Esophagus squamous epithelium (tissue), 5 donors: ENCODE data around the gene CD38. TPM values are rescaled to one million over a fixed set of nuclear protein-coding genes. Genes with fewer than 3 reads are reported as not detected.
"Not testable (repeated sequence)": the region's sequence is repeated elsewhere in the genome, so short reads cannot be mapped to it uniquely, and the experiment has no call there.

ENCODE experiments used
- DNase-seq: peaks from one replicate; lab custom pipeline; 2025; lab: John Stamatoyannopoulos, UW
- H3K27ac ChIP-seq, 4 donors: fragments of 200-600 bp; sonication (generic); one replicate each; pipeline ENCODE4 v1.5.1; 2016 to 2019; ENCODE audit warnings: mild to moderate bottlenecking in 1 of 4
- H3K27me3 ChIP-seq, 4 donors: fragments of 200-600 bp; sonication (generic); 1 replicate in 3 of 4; 2 replicates in 1 of 4; pipeline versions ENCODE4 v1.5.1 to v1.6.0; 2017 to 2021; ENCODE audit warnings: antibody characterized with exemption in 1 of 4
- H3K36me3 ChIP-seq, 3 donors: fragments of 200-600 bp; sonication (generic); one replicate each; pipeline ENCODE4 v1.5.1; 2016 to 2019
- H3K4me1 ChIP-seq, 3 donors: fragments of 200-600 bp; sonication (generic); one replicate each; pipeline ENCODE4 v1.5.1; 2017 to 2019
- H3K4me3 ChIP-seq, 4 donors: fragments of 200-600 bp; sonication (generic); 1 replicate in 3 of 4; 2 replicates in 1 of 4; pipeline ENCODE4 v1.5.1; 2016 to 2019; ENCODE audit warnings: mild to moderate bottlenecking in 2 of 4, moderate library complexity in 1 of 4
- H3K9me3 ChIP-seq, 3 donors: fragments of 200-600 bp; sonication (generic); one replicate each; pipeline ENCODE4 v1.5.1; 2016 to 2019
- POLR2A ChIP-seq, 4 donors: fragments of 450-650 bp; IDR thresholded peaks; one replicate each; pipeline ENCODE4 v1.6.1; 2017; ENCODE audit warnings: antibody characterized with exemption in 4 of 4, mild to moderate bottlenecking in 4 of 4, moderate library complexity in 3 of 4
- WGBS, 2 donors: methylation state at CpG; one replicate each; pipeline ENCODE4 v1.1.5; 2018; 5-methylcytosine and 5-hydroxymethylcytosine counted together
- intact Hi-C: fragments of 100-400 bp; cut with DNase I; formaldehyde crosslinking; loops from one replicate; pipeline ENCODE4 v1.15.0; 2022
- total RNA-seq, 4 donors: library from RNA; depleted of rRNA; stranded (reverse); fragments of >200 nt; gene quantifications; one replicate each; pipeline ENCODE4 v1.1.0, GENCODE V29; 2016
- TF ChIP-seq, protein P1 (sequence below), 6 experiments: fragments of 450-650 bp in 4 of 6; fragments of 200-600 bp in 2 of 6; sonication (generic) in 2 of 6; IDR thresholded peaks; one replicate each; pipeline ENCODE4 v1.5.1; 2016 to 2019; ENCODE audit warnings: antibody characterized with exemption in 6 of 6, mild to moderate bottlenecking in 4 of 6, moderate library complexity in 4 of 6
- donor health status: DM: yes; HTN: yes; CAD: no.

Gene CD38
- total RNA-seq, 4 donors from 2014 or later: 1.1 to 2.5 (median 1.9) TPM

DNA sequence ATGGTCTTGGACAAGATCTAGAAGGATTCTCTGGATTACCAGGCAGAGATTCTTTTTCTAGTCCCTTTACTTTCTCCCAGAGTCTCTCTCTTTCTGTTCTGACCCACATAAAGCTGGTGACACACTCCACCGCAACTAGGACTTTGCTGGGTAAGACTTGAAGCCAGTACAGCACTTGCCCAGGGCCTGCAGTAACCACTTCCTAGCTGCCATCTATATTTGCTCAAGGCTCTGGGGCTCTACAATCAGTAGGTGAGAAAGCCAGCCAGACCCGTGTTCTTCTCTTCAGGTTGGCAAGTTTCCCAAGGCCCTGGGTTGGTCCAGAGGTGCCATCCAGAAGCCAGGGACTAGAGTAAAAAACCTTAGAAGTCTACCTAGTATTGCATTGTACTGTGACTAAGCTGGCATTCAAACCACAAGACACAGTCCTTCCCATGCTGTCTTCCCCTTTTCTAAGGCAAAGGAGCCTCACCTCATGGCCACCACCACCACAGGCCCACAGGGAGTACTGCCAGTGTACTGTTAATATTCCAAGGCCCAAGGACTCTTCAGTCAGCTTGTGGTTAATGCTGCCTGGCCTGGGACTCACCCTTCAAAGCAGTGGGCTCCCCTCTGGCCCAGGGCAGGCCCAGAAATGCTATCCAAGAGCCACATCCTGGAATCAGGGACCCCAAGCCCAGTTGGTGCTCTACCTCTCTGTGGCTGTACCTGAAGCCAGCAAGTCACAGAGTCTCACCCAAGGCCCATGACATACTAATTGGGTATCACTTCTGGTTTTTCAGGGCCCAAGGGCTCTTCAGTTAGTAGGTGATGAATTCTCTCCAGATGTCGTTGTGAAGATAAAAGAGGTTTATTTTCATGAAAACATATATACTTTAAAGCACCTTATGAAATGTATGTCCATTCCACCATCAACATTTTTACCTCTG is 54.7 kb downstream of the CD38 start:
- no peak for DNase-seq
- Histone ChIP-seq H3K36me3 (no peaks in the 10 kb centered on the region), H3K27ac (peak overlapping the region; percentile 46 to 83 (median 80)), H3K27me3 (no peaks in the 10 kb centered on the region), H3K9me3 (no peaks in the 10 kb centered on the region), H3K4me3 (no peak overlapping the region), H3K4me1 (peaks cover 0 to 56% (median 24%) of the 10 kb centered on the region in 3 donors)
- WGBS, 2 donors: 56 to 73% methylated on average over 3 of the region's 3 CpGs
- TF ChIP-seq POLR2A (IDR thresholded peaks at IDR 0.05): no peak
- TF ChIP-seq, protein P1, sequence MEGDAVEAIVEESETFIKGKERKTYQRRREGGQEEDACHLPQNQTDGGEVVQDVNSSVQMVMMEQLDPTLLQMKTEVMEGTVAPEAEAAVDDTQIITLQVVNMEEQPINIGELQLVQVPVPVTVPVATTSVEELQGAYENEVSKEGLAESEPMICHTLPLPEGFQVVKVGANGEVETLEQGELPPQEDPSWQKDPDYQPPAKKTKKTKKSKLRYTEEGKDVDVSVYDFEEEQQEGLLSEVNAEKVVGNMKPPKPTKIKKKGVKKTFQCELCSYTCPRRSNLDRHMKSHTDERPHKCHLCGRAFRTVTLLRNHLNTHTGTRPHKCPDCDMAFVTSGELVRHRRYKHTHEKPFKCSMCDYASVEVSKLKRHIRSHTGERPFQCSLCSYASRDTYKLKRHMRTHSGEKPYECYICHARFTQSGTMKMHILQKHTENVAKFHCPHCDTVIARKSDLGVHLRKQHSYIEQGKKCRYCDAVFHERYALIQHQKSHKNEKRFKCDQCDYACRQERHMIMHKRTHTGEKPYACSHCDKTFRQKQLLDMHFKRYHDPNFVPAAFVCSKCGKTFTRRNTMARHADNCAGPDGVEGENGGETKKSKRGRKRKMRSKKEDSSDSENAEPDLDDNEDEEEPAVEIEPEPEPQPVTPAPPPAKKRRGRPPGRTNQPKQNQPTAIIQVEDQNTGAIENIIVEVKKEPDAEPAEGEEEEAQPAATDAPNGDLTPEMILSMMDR (IDR thresholded peaks at IDR 0.05): no peak
- intact Hi-C loops: no loop called here

DNA sequence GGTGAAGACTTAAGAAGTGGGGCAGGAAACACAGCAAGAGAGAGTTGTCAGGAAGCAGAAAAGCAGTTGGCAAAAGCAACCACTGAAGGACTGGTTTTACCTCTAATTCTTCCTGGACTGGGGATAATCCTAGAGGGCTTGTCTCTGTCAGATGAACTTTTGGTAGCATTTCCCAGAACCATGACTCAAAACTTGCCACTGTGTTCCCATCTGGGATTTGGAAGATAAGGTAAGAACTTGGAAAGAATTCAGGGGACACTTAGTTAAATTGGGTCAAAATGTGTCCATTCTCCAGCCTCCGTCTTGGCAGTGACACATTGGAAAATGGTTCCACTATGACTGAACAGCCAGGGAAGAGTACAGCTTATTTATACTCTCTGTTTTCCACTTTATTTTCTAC is 55.7 kb downstream of the CD38 start:
- no peak for TF ChIP-seq POLR2A (IDR thresholded peaks at IDR 0.05)
- TF ChIP-seq, protein P1 (IDR thresholded peaks at IDR 0.05): no peak

DNA sequence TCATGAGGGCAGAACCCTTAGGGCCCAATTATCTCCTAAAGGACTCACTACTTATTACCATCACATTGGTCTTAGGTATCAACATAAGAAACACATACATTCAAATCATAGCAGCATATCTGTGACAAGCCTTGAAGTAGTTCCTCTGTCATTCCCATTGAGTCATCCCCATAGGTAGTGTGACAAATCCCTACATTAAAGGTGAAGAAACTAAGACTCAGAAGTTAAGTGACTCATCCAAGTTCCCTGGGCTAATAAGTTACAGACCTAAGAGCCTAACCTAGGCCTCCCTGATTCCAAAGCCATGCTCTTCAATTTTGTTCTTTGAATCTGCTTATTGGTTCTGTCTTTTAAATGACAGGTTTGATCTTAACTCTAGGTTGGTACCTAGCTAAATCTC is 58.2 kb downstream of the CD38 start:
- intact Hi-C loops: no loop called here
- Histone ChIP-seq H3K9me3 (no peaks in the 10 kb centered on the region), H3K4me1 (peaks cover 0 to 56% (median 24%) of the 10 kb centered on the region in 3 donors), H3K36me3 (no peaks in the 10 kb centered on the region), H3K27ac (peak overlapping the region; percentile 14 to 70 (median 62)), H3K27me3 (no peaks in the 10 kb centered on the region), H3K4me3 (no peak overlapping the region)
- no peak for DNase-seq
- no peak for TF ChIP-seq POLR2A (IDR thresholded peaks at IDR 0.05)
- TF ChIP-seq, protein P1 (IDR thresholded peaks at IDR 0.05): no peak

More for the DNA sequence above, 55.7 kb downstream of the CD38 start:
- H3K36me3 ChIP-seq: no peaks in the 10 kb centered on the region
- no peaks in the 10 kb centered on the region for H3K27me3 ChIP-seq
- H3K4me3 ChIP-seq: no peak overlapping the region
- H3K27ac ChIP-seq: peak overlapping the region; percentile 51 to 83 (median 80)
- no peaks in the 10 kb centered on the region for H3K9me3 ChIP-seq
- 53 to 70% methylated on average over 1 of the region's 1 CpG for WGBS, 2 donors
- no peak for DNase-seq
- H3K4me1 ChIP-seq: peaks cover 0 to 56% (median 24%) of the 10 kb centered on the region in 3 donors
- intact Hi-C loops: no loop called here

DNA sequence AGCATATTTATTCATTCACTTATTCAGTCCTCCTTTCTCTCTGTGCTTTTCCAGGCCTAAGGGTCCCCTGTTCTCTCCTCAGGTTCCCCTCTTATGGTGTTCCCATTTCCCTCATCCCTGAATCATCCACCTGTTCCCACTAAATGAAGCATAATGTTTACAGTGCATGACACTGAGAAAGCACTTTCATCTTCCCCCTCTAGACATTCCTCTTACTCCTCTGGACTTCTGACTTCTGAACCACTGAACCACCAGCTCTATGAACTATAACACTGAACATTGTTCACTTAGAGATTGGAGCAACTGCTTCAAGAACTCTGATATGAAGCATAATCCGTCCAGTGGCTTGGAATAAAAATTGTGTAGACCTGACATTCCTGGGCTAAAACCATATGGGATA is 59.5 kb downstream of the CD38 start:
- no peak overlapping the region for H3K4me3 ChIP-seq
- WGBS, 2 donors: 60 to 86% methylated on average over 1 of the region's 1 CpG
- H3K27ac ChIP-seq: no peak overlapping the region
- peaks cover 0 to 45% (median 13%) of the 10 kb centered on the region in 3 donors for H3K4me1 ChIP-seq
- no peak for DNase-seq
- no peak for TF ChIP-seq POLR2A (IDR thresholded peaks at IDR 0.05)
- TF ChIP-seq, protein P1 (IDR thresholded peaks at IDR 0.05): no peak
- no peaks in the 10 kb centered on the region for H3K9me3 ChIP-seq
- no peaks in the 10 kb centered on the region for H3K27me3 ChIP-seq
- intact Hi-C loops: no loop called here
- H3K36me3 ChIP-seq: no peaks in the 10 kb centered on the region

DNA sequence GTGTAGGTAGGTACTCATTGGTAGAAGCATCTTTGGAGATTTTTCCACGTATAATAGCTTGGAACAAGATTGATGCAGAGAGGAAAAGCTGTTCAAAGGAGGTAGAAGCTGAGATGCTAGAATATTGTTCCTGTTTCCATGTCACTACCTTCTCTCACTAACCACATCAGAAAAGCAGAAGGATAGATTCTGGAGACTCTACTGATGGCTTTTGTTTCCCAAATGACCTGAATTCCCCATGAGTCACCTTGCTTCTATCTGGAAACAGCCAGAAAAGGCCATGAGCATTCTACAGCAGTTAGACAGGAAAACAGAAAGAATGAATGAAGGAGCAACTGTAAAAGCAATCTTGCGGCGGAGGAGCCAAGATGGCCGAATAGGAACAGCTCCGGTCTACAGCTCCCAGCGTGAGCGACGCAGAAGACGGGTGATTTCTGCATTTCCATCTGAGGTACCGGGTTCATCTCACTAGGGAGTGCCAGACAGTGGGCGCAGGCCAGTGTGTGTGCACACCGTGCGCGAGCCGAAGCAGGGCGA is 63.1 kb downstream of the CD38 start:
- H3K27ac ChIP-seq, intact Hi-C loops, H3K4me3 ChIP-seq, H3K9me3 ChIP-seq, H3K4me1 ChIP-seq, H3K36me3 ChIP-seq, DNase-seq, H3K27me3 ChIP-seq: not testable (repeated sequence)
- WGBS, 2 donors: 93 to 97% methylated on average over 9 of the region's 16 CpGs
